Type B pancreatic cell (in vitro differentiated cells): ENCODE measurements around the gene BICDL2. TPM values are rescaled to one million over a fixed set of nuclear protein-coding genes. Genes with fewer than 3 reads are reported as not detected.
A peak's percentile ranks its signal among the peaks of the same experiment; 100 is the strongest.

ENCODE experiments used
- DNase-seq: peaks from one replicate; pipeline ENCODE4 v3.0.0; 2021; ENCODE audit warnings: mixed read lengths; ENCODE audit not compliant: unreplicated experiment; ENCODE audit errors: extremely low spot score
- H3K27ac Mint-ChIP-seq: 2 replicates; pipeline ENCODE4 v1.8.0; 2021; ENCODE audit warnings: mild to moderate bottlenecking, mixed read lengths
- H3K27me3 Mint-ChIP-seq: 2 replicates; pipeline ENCODE4 v1.8.0; 2021; ENCODE audit warnings: mixed read lengths
- H3K36me3 Mint-ChIP-seq: 2 replicates; pipeline ENCODE4 v1.8.0; 2021; ENCODE audit warnings: mixed read lengths
- H3K4me1 Mint-ChIP-seq: one replicate; pipeline ENCODE4 v1.8.0; 2021; ENCODE audit warnings: mixed read lengths; ENCODE audit not compliant: unreplicated experiment
- H3K4me3 Mint-ChIP-seq: 2 replicates; pipeline ENCODE4 v1.8.0; 2021; ENCODE audit warnings: mild to moderate bottlenecking, mixed read lengths
- H3K9me3 Mint-ChIP-seq: 2 replicates; pipeline ENCODE4 v1.8.0; 2021; ENCODE audit warnings: mixed read lengths
- total RNA-seq: library from RNA; stranded (reverse); gene quantifications from 2 replicates; pipeline ENCODE4 v1.2.1, GENCODE V29; 2021; ENCODE audit warnings: low replicate concordance
- TF ChIP-seq, protein P1 (sequence below): fragments of 200-600 bp; sonication (generic); conservative IDR thresholded peaks from 2 replicates; pipeline ENCODE4 v1.5.0; 2021; ENCODE audit warnings: antibody characterized with exemption, mild to moderate bottlenecking

BICDL2 gene
- total RNA-seq, 1 donor from 2014 or later, result 15.2 TPM

DNA sequence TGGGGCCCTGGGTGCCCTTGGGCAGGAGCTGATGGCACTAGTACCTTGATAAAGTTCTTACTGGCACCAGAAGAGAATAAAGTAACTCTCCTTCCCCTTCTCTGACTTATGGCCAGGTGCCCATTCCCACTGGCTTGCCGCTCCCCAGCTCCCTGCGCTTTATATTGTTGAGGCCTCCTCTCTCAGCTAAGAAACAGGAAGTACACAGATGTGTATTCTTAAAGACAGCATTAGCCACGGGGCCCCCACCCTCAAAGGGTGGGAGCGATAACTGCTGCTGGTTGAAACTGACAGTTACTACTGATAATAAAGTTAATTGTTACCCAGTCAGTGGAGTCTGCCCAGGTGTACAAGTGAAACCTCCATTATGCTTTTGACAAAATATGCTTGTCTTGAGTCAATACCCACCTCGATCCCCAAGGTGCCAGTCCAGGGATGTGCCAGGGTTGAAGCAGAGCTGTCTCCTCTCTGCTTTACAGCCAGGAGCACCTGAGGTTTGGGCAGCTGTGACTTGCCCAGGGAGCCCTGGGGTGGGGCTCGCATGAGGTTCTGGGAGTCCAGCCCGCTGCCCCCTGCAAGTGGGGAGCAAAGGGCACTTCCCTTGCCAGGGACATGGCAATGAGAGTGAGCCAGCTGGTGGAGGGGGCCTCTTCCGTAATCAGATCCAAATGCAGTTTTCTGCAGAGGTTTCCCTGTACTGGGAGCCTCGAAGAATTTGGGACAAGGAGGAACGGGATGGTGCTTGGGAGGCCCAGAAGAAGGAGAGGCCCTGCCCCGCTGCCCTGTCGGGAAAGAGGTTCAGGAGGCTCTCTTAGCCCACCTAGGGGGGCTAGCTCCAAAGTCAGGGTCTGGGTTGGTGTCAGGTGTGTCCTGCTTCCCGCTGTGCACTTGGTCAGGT, 29.4 kb downstream of the BICDL2 start:
- Mint-ChIP-seq H3K27ac (peak overlapping the region; percentile 95), H3K4me3 (peak overlapping the region; percentile 78), H3K4me1 (no peaks in the 10 kb centered on the region), H3K27me3 (peaks cover 52% of the 10 kb centered on the region), H3K36me3 (no peaks in the 10 kb centered on the region), H3K9me3 (no peaks in the 10 kb centered on the region)
- DNase-seq, result no peak
- TF ChIP-seq, protein P1, sequence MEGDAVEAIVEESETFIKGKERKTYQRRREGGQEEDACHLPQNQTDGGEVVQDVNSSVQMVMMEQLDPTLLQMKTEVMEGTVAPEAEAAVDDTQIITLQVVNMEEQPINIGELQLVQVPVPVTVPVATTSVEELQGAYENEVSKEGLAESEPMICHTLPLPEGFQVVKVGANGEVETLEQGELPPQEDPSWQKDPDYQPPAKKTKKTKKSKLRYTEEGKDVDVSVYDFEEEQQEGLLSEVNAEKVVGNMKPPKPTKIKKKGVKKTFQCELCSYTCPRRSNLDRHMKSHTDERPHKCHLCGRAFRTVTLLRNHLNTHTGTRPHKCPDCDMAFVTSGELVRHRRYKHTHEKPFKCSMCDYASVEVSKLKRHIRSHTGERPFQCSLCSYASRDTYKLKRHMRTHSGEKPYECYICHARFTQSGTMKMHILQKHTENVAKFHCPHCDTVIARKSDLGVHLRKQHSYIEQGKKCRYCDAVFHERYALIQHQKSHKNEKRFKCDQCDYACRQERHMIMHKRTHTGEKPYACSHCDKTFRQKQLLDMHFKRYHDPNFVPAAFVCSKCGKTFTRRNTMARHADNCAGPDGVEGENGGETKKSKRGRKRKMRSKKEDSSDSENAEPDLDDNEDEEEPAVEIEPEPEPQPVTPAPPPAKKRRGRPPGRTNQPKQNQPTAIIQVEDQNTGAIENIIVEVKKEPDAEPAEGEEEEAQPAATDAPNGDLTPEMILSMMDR, result no peak

DNA sequence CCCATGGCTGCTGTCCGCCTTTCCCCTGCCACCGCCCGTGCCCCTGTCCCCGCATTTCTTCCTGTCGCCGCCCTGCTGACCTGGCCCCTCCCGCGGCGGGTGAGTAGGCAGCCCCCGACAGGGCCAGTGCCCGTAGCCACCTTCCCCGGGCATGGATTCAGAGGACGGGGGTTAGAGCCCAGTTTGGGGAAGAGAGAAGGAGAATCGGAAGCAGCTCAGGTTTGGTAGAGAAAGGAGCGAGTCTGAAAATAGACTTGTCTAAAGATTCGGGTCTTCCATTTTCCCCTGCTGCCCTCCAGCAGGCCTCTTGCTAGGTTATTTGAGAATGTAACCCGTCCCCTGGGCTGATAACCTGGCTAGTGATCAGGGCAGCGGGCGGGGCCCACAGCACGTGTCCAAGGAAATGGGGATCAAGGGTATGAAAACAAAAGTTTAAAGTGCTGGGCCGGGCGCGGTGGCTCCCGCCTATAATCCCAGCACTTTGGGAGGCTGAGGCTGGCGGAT, 31.9 kb downstream of the BICDL2 start:
- TF ChIP-seq, protein P1, result no peak
- Mint-ChIP-seq H3K9me3 (no peaks in the 10 kb centered on the region), H3K27ac (peak overlapping the region; percentile 91), H3K4me3 (peak overlapping the region; percentile 88), H3K4me1 (no peaks in the 10 kb centered on the region), H3K36me3 (no peaks in the 10 kb centered on the region), H3K27me3 (peaks cover 54% of the 10 kb centered on the region)
- no peak for DNase-seq

DNA sequence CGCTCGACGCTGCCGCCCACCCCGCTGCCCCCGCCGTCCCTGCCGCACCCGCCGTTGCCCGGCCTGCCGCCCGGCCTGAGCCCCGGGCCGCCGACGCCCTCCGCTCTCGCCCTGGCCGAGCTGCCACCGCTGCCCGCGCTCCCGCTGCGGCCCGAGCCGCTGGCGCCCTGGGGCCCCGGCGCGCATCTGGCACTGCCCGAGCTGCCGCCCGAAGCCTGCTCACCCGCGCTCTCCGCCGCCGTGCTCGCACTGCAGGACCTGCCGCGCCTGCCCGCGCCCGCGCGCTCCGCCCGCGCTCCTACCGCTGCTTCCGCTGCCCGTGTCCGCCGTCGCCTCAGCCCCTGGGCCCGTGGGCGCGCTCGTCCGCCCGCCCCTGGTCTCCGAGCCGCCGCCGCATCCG, 32.4 kb downstream of the BICDL2 start:
- Mint-ChIP-seq H3K36me3 (no peaks in the 10 kb centered on the region), H3K9me3 (no peaks in the 10 kb centered on the region), H3K27ac (no peak overlapping the region), H3K27me3 (peaks cover 53% of the 10 kb centered on the region), H3K4me1 (no peaks in the 10 kb centered on the region), H3K4me3 (no peak overlapping the region)
- DNase-seq, result no peak
- TF ChIP-seq, protein P1, result no peak

DNA sequence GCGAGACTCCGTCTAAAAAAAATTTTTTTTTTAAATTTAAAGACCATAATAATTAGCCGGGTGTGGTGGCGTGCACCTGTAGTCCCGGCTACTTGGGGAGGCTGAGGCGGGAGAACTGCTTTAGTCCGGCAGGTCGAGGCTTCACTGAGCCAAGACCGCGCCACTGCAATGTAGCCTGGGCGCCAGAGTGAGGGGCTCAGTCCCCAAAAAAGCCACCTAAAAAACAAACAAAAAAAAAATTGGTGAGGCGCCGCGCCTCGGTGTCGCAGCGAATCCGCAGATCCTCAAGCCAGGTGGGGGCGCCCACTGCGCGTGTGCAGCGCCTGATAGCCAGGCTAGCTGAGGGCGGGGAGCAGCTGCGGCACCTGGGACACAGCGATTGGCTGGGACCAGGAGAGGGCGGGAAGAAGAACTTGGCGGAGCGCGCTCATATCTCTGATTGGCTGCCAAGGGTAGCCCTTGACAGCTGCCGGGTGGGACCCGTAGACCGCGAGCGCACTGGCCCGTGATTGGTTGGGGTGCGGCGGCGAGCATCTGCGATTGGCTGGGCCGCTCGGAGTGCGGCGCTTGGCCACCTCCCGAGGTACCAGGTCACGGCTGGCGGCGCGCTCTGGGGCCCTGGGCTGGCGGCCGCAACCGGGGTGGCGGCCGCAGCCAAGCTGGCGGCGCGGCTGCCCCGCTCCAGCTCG, 33.0 kb downstream of the BICDL2 start:
- H3K9me3 Mint-ChIP-seq, result no peaks in the 10 kb centered on the region
- peak; percentile 97 for DNase-seq
- peaks cover 54% of the 10 kb centered on the region for H3K27me3 Mint-ChIP-seq
- H3K36me3 Mint-ChIP-seq, result no peaks in the 10 kb centered on the region
- TF ChIP-seq, protein P1, result peak; percentile 50
- H3K4me3 Mint-ChIP-seq, result peak overlapping the region; percentile 86
- peak overlapping the region; percentile 82 for H3K27ac Mint-ChIP-seq
- H3K4me1 Mint-ChIP-seq, result no peaks in the 10 kb centered on the region

DNA sequence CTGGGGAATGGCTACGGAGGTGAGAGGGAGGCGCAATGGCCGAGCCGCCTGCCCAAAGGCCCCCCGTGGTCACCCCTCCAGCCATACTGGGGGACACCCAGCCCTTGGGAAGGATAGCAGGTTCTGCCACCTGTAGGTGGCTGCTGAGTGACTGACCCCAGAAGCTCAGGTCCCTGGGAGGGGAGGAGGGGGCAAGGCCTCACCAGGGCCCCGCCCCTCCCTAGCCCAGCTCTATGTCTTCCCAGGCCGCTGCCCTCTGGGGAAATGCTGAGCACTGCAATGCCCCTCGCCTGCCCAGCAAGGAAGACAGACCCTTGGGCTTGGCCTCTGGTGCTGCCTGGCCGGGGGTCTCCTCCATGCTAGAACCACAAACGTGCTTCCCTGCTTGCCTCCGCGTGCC, 35.4 kb downstream of the BICDL2 start:
- Mint-ChIP-seq H3K27ac (no peak overlapping the region), H3K4me3 (no peak overlapping the region), H3K27me3 (peaks cover 34% of the 10 kb centered on the region), H3K9me3 (no peaks in the 10 kb centered on the region), H3K36me3 (no peaks in the 10 kb centered on the region), H3K4me1 (no peaks in the 10 kb centered on the region)
- DNase-seq, result no peak
- TF ChIP-seq, protein P1, result no peak
